GM19043 (cell line): ENCODE data around the gene CABP4.

ENCODE experiments used
- ATAC-seq: cut with Tn5 transposase; IDR thresholded peaks from one replicate; pipeline ENCODE4 v1.9.1; 2021; ENCODE audit warnings: low read depth; ENCODE audit not compliant: unreplicated experiment

The CABP4 gene

DNA sequence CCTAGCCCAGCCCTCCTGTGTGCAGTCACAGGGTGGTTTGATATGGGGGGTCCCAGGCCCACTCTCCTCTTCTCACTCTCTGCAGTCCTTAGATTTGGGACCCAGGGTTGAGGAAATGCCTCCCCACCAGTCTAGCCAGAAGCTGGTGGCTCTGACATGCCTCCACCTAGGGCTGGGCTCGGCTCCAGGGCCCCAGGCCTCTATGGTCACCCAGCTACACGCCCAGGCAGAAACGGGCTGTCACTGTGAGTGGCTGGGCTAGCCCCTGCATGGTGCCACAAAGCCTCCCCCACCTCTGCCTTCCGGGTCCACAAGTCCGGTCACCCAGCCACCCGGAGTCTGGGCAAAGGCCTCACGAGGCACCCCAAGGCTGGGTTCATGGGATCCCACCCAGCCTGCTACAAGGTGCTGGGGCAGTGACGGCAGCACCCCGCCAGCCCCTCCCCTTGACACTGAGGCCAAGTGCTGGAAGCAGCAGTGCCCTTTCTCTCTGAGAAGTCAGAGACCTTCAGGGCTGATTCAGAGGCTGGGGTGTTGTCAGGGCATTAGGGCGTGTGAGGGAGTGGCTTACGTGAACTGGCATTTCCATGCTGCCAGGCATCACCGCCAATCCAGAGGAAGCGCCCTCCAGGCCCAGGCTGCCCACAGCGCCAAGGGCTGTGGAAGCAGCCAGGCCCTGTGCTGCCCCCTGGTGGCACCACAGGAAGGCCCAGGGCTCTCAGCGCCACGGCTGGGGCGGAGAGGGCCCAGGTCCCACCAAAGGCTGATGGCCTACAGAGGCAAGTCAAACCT, 50.6 kb downstream of the CABP4 start:
- ATAC-seq: no peak

DNA sequence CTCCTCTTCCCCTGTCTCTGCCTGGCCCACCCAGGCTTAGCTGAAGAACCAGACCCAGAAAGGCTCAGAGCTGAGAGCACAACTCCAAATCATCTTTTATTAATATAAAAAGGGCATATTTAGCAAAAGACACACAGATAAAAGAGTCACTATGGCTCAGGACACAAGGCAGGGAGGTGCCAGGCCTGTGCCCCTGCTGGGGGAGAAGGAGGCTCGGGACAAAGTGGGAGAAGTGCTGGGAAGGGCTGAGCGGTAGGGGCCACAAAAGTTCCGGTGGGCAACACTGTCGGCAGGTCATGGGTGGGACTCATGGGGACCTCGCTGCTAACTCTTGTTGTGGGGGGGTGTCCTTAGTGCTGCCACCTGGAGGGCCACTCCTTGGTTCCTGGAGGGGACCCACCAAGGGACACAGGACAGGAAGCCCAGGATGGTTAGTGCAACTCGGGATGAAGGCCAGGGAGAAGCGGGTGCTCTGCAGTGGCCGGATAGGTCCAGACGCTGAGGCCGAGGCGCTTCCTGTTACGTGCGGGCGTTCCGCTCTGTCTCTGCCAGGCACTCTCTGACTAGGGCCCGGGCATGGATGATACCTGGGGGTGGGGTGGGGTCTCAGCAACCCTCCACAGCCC, 51.4 kb downstream of the CABP4 start:
- ATAC-seq: no peak

- ATAC-seq: no peak
Observed at GRCh38 chr11:67507242-67507863, 52.2 kb downstream of the CABP4 start.

DNA sequence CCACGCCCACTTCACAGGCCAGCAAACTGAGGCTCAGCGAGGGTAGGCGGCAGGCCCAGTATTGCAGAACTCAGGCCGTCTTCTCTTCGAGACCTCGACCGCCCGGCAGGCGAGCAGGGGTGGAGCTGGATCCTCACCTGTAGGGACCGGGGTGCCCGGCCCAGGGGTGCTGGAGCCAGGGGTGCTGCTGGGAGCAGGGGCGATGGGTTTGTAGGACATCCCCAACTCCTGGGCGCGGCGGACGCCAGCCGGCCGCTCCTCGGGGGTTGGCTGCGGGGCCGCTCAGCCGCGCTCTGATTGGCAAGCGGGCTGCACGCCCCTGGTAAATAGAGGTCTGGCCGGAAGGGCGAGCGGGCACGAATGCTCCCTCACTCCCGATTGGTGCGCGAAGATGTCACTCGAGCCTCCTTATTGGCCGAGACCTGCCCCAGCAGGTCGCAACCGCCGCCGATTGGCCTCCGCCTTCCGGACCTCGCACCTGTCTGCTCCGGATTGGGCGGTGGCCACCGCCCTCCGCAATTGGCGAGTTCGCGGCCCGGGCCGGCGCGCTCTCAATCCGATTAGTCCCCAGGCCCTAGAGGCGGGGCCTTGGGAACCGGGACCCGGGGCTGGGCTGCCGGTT, 52.8 kb downstream of the CABP4 start, which contains the start of gene CDK2AP2:
CDK2AP2 (minus strand) TSS at position 299 of the 622 bp plus-strand sequence; CDS start at position 219, 80 bp downstream.
- ATAC-seq: peak; percentile 70

DNA sequence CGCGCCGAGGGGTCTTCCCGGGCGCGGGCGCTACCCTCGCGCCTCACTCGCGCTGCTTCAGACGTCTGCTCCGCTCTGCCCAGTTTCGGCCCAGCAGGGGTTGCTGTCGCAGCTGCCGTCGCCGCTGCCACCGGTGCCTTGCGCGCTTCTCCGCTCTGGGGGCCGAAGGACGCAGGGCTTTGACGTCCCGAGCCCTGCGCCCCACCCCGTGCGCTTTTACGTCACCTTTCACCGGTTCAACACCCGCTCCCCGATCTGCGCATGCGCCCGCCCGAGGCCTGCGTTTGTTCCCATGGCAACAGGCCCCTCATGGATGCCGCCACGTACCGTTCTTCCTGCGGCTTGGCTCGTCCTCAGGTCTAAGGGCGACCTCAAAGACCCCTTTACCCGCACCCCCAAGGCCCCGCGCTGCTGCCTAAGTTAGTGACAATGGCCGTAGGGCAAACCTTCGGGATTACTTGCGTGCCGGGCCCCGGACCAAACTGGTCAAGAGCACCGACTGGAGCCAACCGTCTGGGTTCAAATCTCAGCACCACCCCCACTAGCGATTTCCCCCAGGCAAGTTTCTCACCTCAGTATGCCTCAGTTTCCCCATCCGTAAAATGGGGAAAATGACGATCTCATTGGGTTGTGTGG, 53.5 kb downstream of the CABP4 start:
- ATAC-seq: peak; percentile 30

DNA sequence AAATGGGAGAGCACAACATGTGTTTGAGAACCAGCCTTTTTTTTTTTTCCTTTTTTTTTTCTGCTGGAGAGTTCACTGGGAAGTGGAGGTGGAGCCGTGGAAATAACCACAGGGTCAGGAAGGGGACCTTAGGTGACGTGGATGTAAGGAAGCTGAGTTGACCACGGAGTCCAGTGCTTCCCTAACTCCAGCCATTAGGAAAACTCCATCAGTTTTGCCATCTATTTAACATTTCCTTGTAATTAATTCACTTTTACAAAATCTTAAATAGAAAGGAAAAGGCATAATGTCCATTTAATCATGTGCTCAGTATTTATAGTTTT, 54.8 kb downstream of the CABP4 start:
- ATAC-seq: no peak
